Activated CD8-positive, alpha-beta memory T cell treated with anti-CD3 and anti-CD28 coated beads for 48 hours (primary cell): Measurements from ENCODE around the gene PCNT.
A peak's percentile ranks its signal among the peaks of the same experiment; 100 is the strongest.
"Not testable (repeated sequence)": the region's sequence is repeated elsewhere in the genome, so short reads cannot be mapped to it uniquely, and the experiment has no call there.

Experiments
- DNase-seq, 3 experiments: peaks; one replicate each; pipeline ENCODE4 v3.0.0-alpha.2; 2020; ENCODE audit warnings: low read depth in 2 of 3, low spot score in 2 of 3

The PCNT gene

DNA sequence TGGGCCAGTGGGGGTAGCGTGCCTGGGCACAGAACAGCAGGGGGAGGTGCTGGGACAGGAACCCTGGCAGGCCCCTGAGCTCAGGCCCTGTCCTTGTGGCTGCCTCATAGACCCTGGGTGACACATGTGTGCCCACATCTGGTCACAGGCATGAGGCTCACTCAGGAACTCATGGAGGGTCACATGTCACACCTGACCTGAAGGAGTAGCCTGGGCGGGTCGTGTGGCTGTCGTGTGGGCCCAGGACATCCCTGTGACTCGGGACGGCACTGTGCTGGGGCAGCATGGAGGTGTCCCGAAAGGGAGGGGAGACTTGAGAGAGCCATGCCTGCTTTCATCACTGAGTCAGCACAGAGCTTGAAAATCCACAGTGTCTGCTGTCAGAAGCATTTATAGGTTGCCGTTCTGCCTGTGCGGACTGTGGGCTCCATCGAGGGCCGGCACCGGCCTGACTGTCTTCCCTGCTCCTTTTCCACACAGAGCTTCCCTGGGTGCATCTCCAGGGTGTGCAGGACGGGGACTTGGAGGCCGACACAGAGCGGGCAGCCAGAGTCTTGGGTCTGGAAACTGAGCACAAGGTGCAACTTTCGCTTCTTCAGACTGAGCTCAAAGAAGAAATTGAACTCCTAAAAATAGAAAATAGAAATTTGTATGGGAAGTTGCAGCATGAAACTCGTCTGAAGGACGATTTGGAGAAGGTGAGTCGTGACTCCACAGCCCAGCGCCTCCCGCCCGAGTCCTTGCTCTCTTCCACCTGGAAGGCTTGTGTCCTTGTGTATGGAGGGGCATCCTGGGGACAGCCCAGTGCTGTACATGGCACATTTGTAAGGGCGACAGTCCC, 32.8 kb downstream of the PCNT start:
- DNase-seq = no peak

DNA sequence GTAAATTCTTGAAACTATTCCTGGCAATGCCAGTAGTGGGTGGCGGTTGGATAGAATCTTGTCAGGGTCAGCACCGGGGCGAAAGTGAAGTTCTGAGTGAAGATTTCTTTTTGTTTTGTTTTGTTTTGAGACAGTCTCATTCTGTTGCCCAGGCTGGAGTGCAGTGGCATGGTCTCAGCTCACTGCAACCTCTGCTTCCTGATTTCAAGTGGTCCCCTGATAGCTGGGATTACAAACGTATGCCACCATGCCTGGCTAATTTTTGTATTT, 33.3 kb downstream of the PCNT start:
- no peak for DNase-seq

DNA sequence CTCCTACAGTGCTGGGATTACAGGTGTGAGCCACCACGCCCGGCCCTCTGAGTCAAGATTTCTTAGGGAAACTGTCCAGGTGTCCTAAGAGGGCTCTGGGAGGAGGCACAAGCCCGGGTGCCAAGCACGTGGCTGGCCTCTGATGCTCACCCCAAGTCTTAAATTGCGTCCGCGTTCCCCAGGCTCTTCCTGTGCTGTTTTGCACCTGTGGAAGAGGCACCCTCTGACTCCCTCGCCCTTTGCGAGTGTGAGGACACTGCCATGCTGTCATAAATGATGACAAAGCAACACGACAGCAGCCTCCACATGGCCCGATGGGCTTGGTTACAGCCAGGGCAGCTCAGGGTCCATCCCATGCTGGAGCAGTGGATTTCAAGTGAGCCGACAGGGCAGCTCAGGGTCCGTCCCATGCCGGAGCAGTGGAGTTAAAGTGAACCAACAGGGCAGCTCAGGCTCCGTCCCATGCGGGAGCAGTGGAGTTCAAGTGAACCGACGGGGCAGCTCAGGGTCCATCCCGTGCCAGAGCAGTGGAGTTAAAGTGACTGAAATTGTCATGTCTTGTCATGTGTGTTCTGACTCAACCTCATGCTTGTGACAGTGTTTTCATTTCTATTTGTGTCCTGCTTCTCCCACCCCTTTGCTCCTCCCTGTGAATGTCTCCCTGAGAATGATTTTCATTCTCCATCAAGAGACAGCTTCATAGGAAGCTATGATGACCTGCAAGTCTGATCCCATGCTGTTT, 33.9 kb downstream of the PCNT start:
- DNase-seq = no peak

GRCh38 chr21:46361176-46361575, 37.2 kb downstream of the PCNT start:
- DNase-seq = no peak

GRCh38 chr21:46361935-46362334, 38.0 kb downstream of the PCNT start:
- DNase-seq = no peak

GRCh38 chr21:46362946-46363345, 39.0 kb downstream of the PCNT start:
- no peak for DNase-seq

DNA sequence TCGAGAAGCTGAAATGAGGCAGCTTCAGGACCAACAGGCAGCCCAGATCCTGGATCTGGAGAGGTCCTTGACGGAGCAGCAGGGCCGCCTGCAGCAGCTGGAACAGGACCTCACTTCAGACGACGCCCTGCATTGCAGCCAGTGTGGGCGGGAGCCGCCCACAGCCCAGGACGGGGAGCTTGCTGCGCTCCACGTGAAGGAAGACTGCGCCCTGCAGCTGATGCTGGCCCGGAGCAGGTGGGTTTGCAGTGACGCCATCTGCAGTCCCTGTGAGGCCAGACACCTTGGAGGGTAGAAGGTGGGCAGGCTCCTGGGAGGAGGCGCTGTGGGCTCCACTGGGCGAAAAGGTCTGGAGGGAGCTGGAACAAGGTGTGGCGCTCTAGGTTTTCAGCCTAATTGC, 39.7 kb downstream of the PCNT start:
- no peak for DNase-seq

- DNase-seq = no peak
Observed at GRCh38 chr21:46366091-46366490, 42.1 kb downstream of the PCNT start.

DNA sequence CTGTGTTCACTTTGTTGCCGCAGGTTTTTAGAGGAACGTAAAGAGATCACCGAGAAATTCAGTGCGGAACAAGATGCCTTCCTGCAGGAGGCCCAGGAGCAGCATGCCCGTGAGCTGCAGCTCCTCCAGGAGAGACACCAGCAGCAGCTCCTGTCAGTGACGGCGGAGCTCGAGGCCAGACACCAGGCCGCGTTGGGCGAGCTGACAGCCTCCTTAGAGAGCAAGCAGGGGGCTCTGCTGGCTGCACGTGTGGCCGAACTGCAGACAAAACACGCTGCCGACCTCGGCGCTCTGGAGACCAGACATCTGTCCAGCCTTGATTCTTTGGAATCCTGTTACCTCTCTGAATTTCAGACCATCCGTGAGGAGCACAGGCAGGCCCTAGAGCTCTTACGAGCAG, 42.6 kb downstream of the PCNT start:
- no peak for DNase-seq

- DNase-seq = no peak
Observed at GRCh38 chr21:46366966-46367365, 43.0 kb downstream of the PCNT start.

- DNase-seq = peak in 2 of 3 experiments; percentile 9 to 18
Observed at GRCh38 chr21:46368533-46369285, 44.8 kb downstream of the PCNT start.

- no peak for DNase-seq
Observed at GRCh38 chr21:46369520-46370235, 45.7 kb downstream of the PCNT start.

DNA sequence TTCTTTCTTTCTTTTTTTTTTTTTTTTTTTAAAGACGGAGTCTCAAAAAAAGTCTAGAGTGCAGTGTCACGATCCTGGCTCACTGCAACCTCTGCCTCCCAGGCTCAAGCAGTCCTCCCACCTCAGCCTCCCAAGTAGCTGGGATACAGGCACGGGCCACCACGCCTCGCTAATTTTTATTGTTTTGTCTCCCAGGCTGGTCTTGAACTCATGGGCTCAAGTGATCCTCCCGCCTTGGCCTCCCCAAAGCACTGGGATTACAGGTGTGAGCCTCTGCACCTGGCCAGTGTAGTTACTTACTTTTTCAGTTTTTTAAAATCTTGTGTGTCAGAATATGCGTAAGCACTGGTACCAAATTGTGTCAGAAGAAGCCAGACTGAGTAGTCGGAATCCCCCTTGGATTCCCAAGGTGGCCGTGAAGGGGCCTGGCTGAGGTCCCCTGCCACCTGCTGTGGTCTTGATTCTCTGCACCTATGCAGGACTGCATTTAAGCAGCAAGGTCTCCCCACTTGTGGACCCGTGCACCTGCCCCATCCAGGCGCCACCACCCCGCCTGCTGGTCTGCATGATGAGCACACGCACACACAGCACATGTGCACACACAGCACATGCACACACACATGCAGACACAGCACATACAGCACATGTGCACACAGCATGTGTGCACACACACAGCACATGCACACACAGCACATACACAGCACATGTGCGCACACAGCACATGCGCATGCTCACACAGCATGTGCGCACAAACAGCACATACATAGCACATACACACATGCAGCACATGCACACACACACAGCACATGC, 47.5 kb downstream of the PCNT start:
- no peak for DNase-seq

DNA sequence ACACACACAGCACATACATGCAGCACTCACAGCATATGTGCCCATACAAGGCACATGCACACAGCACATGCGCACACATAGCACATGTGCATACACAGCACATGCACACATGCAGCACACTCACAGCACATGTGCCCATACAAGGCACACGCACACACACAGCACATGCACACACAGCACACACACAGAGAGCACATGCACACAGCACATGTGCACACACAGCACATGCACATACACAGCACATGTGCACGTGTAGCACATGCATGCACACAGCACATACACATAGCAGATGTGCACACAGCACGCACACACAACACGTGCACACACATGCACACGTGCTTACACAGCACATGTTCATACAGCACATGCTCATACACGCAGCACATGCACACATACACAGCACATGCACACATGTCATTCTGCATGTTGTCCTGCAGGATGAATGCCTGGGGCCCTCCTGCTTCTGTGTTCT, 48.1 kb downstream of the PCNT start:
- DNase-seq = no peak

GRCh38 chr21:46372947-46373346, 49.0 kb downstream of the PCNT start:
- DNase-seq = not testable (repeated sequence)

DNA sequence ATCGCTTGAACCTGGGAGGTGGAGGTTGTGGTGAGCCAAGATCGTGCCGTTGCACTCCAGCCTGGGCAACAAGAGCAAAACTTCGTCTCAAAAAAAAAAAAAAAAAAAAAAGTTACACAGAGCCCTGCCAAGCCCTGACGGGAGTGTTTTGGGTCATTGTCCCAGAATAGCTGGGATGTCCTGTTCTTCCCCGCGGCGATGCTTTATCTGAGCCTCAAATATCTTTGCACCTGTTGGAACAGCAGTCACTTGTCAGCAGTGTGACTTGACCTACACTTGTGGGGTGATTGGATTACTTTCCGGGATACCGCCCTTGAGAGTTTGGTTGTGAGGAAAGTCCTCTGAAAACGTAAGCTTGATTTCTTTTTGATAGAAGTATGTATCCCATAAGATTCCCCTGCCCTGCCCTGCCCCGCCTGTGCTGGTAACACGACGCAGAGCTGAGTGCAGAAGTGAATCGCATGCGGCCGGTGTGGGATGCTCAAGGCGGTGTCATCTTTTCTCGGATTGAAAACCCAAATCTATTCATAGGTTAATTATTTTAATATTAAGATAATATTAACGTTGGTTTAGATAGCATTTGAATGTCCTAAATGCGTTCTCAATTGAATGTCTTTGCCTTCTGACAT, 50.9 kb downstream of the PCNT start:
- no peak for DNase-seq

- no peak for DNase-seq
Observed at GRCh38 chr21:46375560-46376230, 51.7 kb downstream of the PCNT start.

DNA sequence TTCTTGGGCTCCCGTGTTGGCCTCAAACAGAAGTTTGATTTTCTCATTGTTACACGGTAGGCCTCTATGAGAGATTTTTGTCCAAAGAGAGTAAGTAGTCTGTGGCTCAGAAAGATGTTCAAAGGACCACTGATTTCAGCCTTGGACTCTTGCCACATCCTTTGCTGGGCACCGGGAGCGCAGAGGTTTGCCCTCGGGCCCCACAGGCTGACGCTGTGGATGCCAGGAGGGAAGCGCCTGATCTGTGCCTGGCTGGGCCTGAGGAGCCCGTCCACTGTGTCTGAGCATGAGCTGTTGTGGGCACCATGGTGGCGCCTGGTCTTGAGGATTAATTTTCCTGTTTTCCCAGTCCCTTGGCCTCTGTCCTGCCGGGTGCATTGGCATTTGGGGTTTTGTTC, 52.3 kb downstream of the PCNT start:
- no peak for DNase-seq

DNA sequence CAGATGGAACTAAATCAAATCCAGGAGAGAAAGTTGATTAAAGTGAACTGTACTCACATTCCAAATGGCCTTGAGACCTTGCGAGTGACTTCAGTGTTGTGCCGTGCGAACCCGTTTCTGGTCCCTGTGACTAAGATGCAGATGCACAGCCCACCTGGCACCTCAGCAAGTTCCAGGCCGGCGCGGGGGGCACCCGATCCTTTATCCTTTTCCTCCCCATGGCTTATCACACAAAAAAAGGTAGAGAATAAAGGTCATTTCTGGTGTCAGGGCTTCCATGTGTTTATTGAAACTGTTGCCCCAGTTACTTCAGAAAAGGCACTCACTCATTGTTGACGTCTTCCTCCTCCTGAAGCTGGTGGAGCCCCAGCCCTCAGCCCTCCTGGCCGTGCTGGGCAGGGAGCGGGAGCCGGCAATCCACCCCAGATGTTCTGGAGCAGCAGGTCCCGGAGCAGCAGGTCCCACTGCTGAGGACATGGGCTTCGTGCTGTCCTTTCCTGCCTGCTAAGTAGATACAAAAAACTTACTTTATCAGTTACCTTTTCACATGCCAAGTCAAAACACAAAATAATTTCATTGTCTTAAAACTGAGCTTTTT, 53.0 kb downstream of the PCNT start:
- no peak for DNase-seq
